Liver (tissue), 3 donors: ENCODE measurements around the gene CDH22.

Source experiments
- CTCF ChIP-seq: fragments of 150-350 bp; IDR thresholded peaks from 2 replicates; pipeline ENCODE4 v1.5.1; 2017; ENCODE audit warnings: improper control_type of control experiment, low read depth, low read length; ENCODE audit not compliant: missing input control
- REST ChIP-seq: IDR thresholded peaks from 2 replicates; pipeline ENCODE4 v1.6.1; 2016; ENCODE audit warnings: antibody characterized with exemption, mild to moderate bottlenecking
- TAF1 ChIP-seq: conservative IDR thresholded peaks from 2 replicates; pipeline ENCODE4 v1.6.1; 2016; ENCODE audit warnings: antibody characterized with exemption, mild to moderate bottlenecking
- YY1 ChIP-seq: IDR thresholded peaks from 2 replicates; pipeline ENCODE4 v1.6.1; 2016; ENCODE audit warnings: antibody characterized with exemption, mild to moderate bottlenecking
- donor health status: healthy.
- donor health status: healthy.

GRCh38 chr20:46218656-46219055 is 89.6 kb downstream of the CDH22 start:
- TF ChIP-seq REST (no peak), CTCF (no peak), YY1 (no peak), TAF1 (no peak)
